Fibroblast of lung (primary cell): Measurements from ENCODE around the gene LARP4B. TPM values are rescaled to one million over a fixed set of nuclear protein-coding genes. Genes with fewer than 3 reads are reported as not detected.

Experiments used
- DNase-seq, 2 donors: peaks; one replicate each; pipeline versions ENCODE4 v3.0.0 to v3.0.0-alpha.2; 2010; ENCODE audit warnings: low read depth in 2 of 2
- H2AFZ ChIP-seq: 2 replicates; pipeline ENCODE4 v1.5.1; 2012; ENCODE audit warnings: low read length, control low read depth, inconsistent platforms
- H3K27ac ChIP-seq: 2 replicates; pipeline ENCODE4 v1.5.1; 2011; ENCODE audit warnings: low read length, control low read depth; ENCODE audit not compliant: insufficient read depth
- H3K27me3 ChIP-seq: 2 replicates; pipeline ENCODE4 v1.5.1; 2011; ENCODE audit warnings: mild to moderate bottlenecking, low read length; ENCODE audit not compliant: control insufficient read depth, insufficient read depth
- H3K36me3 ChIP-seq: 2 replicates; pipeline ENCODE4 v1.5.1; 2011; ENCODE audit warnings: low read length; ENCODE audit not compliant: control insufficient read depth, insufficient read depth
- H3K4me1 ChIP-seq: 2 replicates; pipeline ENCODE4 v1.5.1; 2011; ENCODE audit warnings: low read length; ENCODE audit not compliant: control insufficient read depth, insufficient read depth; ENCODE audit errors: extremely low read depth
- H3K4me2 ChIP-seq: 2 replicates; pipeline ENCODE4 v1.5.1; 2011; ENCODE audit warnings: low read length, control low read depth; ENCODE audit not compliant: insufficient read depth; ENCODE audit errors: extremely low read depth
- H3K4me3 ChIP-seq, 4 experiments: fragments of 200-600 bp in 1 of 4; sonication (generic) in 1 of 4; replicated peaks in 1 of 4; 2 replicates each; pipeline ENCODE4 v1.5.1; 2011 to 2016; ENCODE audit warnings: low read length in 4 of 4, low read depth in 3 of 4, mild to moderate bottlenecking in 3 of 4, control low read depth in 2 of 4, inconsistent platforms in 1 of 4, mixed read lengths in 1 of 4; ENCODE audit not compliant: insufficient read depth in 1 of 4; ENCODE audit errors: control extremely low read depth in 1 of 4
- H3K79me2 ChIP-seq: 2 replicates; pipeline ENCODE4 v1.5.1; 2012; ENCODE audit warnings: mild to moderate bottlenecking, low read length, inconsistent platforms; ENCODE audit not compliant: control insufficient read depth, insufficient read depth
- H3K9ac ChIP-seq: 2 replicates; pipeline ENCODE4 v1.5.1; 2011; ENCODE audit warnings: mild to moderate bottlenecking, low read length, control low read depth; ENCODE audit not compliant: insufficient read depth
- H3K9me3 ChIP-seq: 2 replicates; pipeline ENCODE4 v1.5.1; 2012; ENCODE audit warnings: low read depth, low read length; ENCODE audit not compliant: control insufficient read depth, insufficient read depth
- H4K20me1 ChIP-seq: 2 replicates; pipeline ENCODE4 v1.5.1; 2011; ENCODE audit warnings: low read length; ENCODE audit not compliant: control insufficient read depth, insufficient read depth; ENCODE audit errors: extremely low read depth
- EZH2 ChIP-seq: IDR thresholded peaks from 2 replicates; pipeline ENCODE4 v1.5.1; 2012; ENCODE audit warnings: low read length, control low read depth, mild to moderate bottlenecking; ENCODE audit errors: missing control alignments
- polyA plus RNA-seq, 2 donors: library from polyadenylated mRNA; depleted of rRNA in 1 of 2; stranded (reverse) in 1 of 2; unstranded in 1 of 2; fragments of >200 nt; gene quantifications; 2 replicates each; pipeline ENCODE4 v1.2.1, GENCODE V29; 2011 to 2012; ENCODE audit warnings: missing spikeins in 1 of 2
- total RNA-seq: library from RNA; depleted of rRNA; stranded (reverse); fragments of >200 nt; gene quantifications from 2 replicates; pipeline ENCODE4 v1.2.1, GENCODE V29; 2014
- TF ChIP-seq, protein P1 (sequence below), 2 donors: IDR thresholded peaks in 1 of 2; conservative IDR thresholded peaks in 1 of 2; 1 replicate in 1 of 2; 2 replicates in 1 of 2; pipeline ENCODE4 v1.5.1; 2011 to 2012; ENCODE audit warnings: low read length in 2 of 2, control low read depth in 1 of 2, inconsistent platforms in 1 of 2, low read depth in 1 of 2, mild to moderate bottlenecking in 1 of 2

The LARP4B gene
- total and polyA plus RNA-seq, 2 donors (not counting 1 experiment from before 2014, with no cell fraction given): 25.4 to 38.6 TPM

DNA sequence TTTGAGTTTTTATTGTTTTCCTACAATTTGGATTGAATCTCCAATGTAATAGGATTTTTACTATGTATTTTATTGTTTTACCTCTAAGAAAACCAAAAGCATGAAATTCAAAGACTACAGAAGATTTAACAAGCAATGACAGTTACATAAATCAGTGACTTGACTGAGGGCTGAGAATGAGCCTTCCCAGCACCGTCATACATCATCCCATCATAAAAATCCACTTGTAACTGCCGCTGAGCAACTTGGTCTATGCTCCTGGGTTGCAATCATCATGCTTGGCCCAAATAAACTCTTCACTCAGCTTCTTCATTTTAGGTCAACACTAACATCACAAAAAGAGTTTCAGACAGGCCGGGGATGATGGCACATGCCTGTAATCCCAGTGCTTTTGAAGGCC lies 13.5 kb downstream of the LARP4B start:
- Histone ChIP-seq H3K27me3 (no peaks in the 10 kb centered on the region), H3K9me3 (no peaks in the 10 kb centered on the region), H3K79me2 (peaks cover 93% of the 10 kb centered on the region), H2AFZ (no peak overlapping the region), H4K20me1 (no peaks in the 10 kb centered on the region), H3K4me2 (no peak overlapping the region), H3K27ac (no peak overlapping the region), H3K4me3 (no peak overlapping the region), H3K4me1 (peaks cover 3% of the 10 kb centered on the region), H3K9ac (no peak overlapping the region), H3K36me3 (no peaks in the 10 kb centered on the region)
- DNase-seq: no peak
- TF ChIP-seq, protein P1, sequence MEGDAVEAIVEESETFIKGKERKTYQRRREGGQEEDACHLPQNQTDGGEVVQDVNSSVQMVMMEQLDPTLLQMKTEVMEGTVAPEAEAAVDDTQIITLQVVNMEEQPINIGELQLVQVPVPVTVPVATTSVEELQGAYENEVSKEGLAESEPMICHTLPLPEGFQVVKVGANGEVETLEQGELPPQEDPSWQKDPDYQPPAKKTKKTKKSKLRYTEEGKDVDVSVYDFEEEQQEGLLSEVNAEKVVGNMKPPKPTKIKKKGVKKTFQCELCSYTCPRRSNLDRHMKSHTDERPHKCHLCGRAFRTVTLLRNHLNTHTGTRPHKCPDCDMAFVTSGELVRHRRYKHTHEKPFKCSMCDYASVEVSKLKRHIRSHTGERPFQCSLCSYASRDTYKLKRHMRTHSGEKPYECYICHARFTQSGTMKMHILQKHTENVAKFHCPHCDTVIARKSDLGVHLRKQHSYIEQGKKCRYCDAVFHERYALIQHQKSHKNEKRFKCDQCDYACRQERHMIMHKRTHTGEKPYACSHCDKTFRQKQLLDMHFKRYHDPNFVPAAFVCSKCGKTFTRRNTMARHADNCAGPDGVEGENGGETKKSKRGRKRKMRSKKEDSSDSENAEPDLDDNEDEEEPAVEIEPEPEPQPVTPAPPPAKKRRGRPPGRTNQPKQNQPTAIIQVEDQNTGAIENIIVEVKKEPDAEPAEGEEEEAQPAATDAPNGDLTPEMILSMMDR (conservative IDR thresholded peaks at IDR 0.05 in 1 of 2, IDR thresholded peaks at IDR 0.05 in 1 of 2; ENCODE audit: low read depth in 1 of 2, low read length in 2 of 2): no peak
- TF ChIP-seq EZH2: no peak

DNA sequence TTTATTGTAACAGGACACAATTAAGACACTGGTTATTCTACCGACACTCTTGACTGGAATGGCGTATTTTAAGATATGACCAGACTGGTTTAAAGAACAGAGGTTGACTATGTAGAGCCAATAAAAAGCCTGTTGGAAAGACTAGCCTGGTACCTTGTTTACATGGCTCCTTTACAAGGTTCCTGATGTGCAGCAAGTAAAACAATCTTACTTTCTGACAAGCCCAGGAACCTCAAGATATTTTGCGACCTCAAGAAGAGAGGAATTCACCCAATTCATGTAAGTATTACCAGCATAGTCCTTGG lies 14.1 kb downstream of the LARP4B start:
- no peak for TF ChIP-seq EZH2
- TF ChIP-seq, protein P1 (conservative IDR thresholded peaks at IDR 0.05 in 1 of 2, IDR thresholded peaks at IDR 0.05 in 1 of 2; ENCODE audit: low read depth in 1 of 2, low read length in 2 of 2): no peak
- Histone ChIP-seq H3K27ac (no peak overlapping the region), H3K9ac (no peak overlapping the region), H2AFZ (no peak overlapping the region), H3K4me2 (no peak overlapping the region), H3K4me1 (peaks cover 3% of the 10 kb centered on the region), H3K79me2 (peaks cover 93% of the 10 kb centered on the region), H4K20me1 (no peaks in the 10 kb centered on the region), H3K4me3 (no peak overlapping the region), H3K9me3 (no peaks in the 10 kb centered on the region), H3K36me3 (no peaks in the 10 kb centered on the region), H3K27me3 (no peaks in the 10 kb centered on the region)
- DNase-seq: no peak

DNA sequence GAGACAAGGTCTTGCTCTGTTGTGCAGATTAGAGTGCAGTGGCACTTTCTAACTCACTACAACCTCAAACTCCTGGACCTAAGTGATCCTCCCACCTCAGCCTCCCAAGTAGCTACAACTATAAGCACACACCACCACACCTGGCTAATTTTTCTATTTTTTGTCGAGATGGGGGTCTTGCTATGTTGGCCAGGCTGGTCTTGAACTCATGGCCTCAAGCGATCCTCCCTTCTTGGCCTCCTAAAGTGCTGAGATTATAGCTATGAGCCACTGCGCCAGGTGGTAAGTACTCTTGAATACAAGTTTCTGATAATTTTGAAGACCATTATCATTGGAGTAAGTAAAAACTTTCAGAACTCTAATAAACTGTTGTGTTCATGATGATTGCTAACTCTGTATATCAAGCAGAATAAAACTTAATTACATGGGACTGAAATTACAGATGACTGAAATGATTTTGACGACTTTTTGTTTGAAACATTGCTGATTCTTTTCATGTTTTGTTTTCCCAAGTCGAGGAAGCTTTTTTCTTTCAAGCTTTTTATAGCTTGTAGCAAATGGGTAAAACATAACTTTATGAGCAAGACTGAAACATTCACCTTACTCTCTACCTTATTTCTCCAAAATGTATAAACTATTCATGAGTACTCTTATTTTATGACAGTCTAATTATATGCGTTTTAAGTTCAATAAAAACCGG lies 14.6 kb downstream of the LARP4B start:
- no peaks in the 10 kb centered on the region for H3K36me3 ChIP-seq
- no peaks in the 10 kb centered on the region for H4K20me1 ChIP-seq
- H3K9me3 ChIP-seq: no peaks in the 10 kb centered on the region
- no peak overlapping the region for H3K27ac ChIP-seq
- TF ChIP-seq, protein P1 (conservative IDR thresholded peaks at IDR 0.05 in 1 of 2, IDR thresholded peaks at IDR 0.05 in 1 of 2; ENCODE audit: low read depth in 1 of 2, low read length in 2 of 2): no peak
- no peak for TF ChIP-seq EZH2
- H3K4me2 ChIP-seq: no peak overlapping the region
- no peak overlapping the region for H3K9ac ChIP-seq
- H3K79me2 ChIP-seq: peaks cover 93% of the 10 kb centered on the region
- H2AFZ ChIP-seq: no peak overlapping the region
- H3K27me3 ChIP-seq: no peaks in the 10 kb centered on the region
- DNase-seq: no peak
- H3K4me3 ChIP-seq: no peak overlapping the region
- no peaks in the 10 kb centered on the region for H3K4me1 ChIP-seq
